ENCODE measurements around the gene ECEL1. TPM values are rescaled to one million over a fixed set of nuclear protein-coding genes. Genes with fewer than 3 reads are reported as not detected.
A peak's percentile ranks its signal among the peaks of the same experiment; 100 is the strongest.
"Not testable (repeated sequence)": the region's sequence is repeated elsewhere in the genome, so short reads cannot be mapped to it uniquely, and the experiment has no call there.

The ECEL1 gene
- total RNA-seq, 2 experiments from 2014 or later = 0.10 TPM; not detected in 1

DNA sequence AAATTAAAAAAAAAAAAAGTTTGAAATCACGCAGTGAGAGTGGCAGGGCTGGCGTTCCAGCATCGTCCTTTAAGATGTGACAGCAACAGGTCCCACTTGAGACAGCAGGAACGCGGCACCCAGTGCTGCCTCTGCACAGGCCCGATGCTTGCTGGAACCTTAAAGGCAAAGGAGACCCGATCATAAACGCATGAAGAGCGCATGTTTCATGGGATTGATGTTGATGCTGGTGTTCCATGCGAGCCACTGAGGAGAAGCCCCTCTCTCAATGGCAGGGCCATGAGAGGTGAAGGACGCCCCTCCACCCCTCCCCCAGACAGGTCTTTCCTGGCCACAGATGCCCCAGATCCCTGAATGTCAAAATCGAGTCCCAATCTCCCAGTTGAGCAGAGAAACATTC, 49.5 kb downstream of the ECEL1 start:
- Mint-ChIP-seq H3K9me3 (no peaks in the 10 kb centered on the region), H3K27me3 (no peaks in the 10 kb centered on the region), H3K36me3 (no peaks in the 10 kb centered on the region), H3K4me1 (ENCODE audit: low read depth) (no peaks in the 10 kb centered on the region), H3K4me3 (no peak overlapping the region), H3K27ac (no peak overlapping the region)
- POLR2A ChIA-PET = no interaction called here
- CTCF ChIA-PET = no interaction called here
- intact Hi-C loops (cut with micrococcal nuclease) = no loop called here
- no peak for DNase-seq

- no peak overlapping the region for H3K27ac Mint-ChIP-seq
- intact Hi-C loops (cut with micrococcal nuclease) = no loop called here
- ChIA-PET POLR2A (no interaction called here), CTCF (interaction anchor here (0.8 to 1.5 kb wide), 5 partner anchors 10 to 129 kb away, joined by 3 to 6 read pairs (median 3); no protein-coding TSS in a partner anchor)
- DNase-seq = no peak
- H3K4me3 Mint-ChIP-seq = no peak overlapping the region
- H3K9me3 Mint-ChIP-seq = no peaks in the 10 kb centered on the region
- no peaks in the 10 kb centered on the region for H3K4me1 Mint-ChIP-seq (ENCODE audit: low read depth)
- H3K27me3 Mint-ChIP-seq = no peaks in the 10 kb centered on the region
- no peaks in the 10 kb centered on the region for H3K36me3 Mint-ChIP-seq
Observed at GRCh38 chr2:232437195-232437571, 50.5 kb downstream of the ECEL1 start.

GRCh38 chr2:232436381-232437194, 51.0 kb downstream of the ECEL1 start:
- intact Hi-C loops (cut with micrococcal nuclease) = no loop called here
- no peaks in the 10 kb centered on the region for H3K27me3 Mint-ChIP-seq
- H3K4me3 Mint-ChIP-seq = no peak overlapping the region
- no peak for DNase-seq
- H3K36me3 Mint-ChIP-seq = no peaks in the 10 kb centered on the region
- no peaks in the 10 kb centered on the region for H3K4me1 Mint-ChIP-seq (ENCODE audit: low read depth)
- H3K27ac Mint-ChIP-seq = no peak overlapping the region
- POLR2A ChIA-PET = no interaction called here
- no peaks in the 10 kb centered on the region for H3K9me3 Mint-ChIP-seq
- CTCF ChIA-PET = interaction anchor here (0.8 to 1.5 kb wide), 6 partner anchors 11 to 129 kb away, joined by 3 to 4 read pairs (median 3); no protein-coding TSS in a partner anchor

DNA sequence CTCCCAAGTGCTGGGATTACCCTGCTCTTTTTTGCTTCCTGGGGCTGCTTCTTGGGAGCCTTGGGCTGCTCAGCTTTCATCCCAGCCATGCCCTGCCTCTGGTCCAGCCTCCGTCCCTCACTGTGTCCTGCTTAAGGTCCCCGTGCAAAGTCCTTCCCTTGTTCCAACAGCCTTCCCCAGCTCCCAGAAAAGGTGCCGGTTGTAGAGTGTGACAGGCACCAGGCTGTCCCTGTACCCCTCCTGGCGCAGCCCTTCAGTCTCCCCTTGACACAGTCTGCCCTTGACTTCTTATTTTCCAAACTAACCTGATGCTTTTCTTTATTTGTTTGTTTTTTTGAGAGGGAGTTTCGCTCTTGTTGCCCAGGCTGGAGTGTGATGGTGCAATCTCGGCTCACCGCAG, 51.8 kb downstream of the ECEL1 start:
- ChIA-PET POLR2A (no interaction called here), CTCF (interaction anchor here (0.9 to 1.3 kb wide), 3 partner anchors 10 to 551 kb away, joined by 3 to 4 read pairs (median 3); no protein-coding TSS in a partner anchor)
- DNase-seq = no peak
- Mint-ChIP-seq H3K36me3 (no peaks in the 10 kb centered on the region), H3K27ac (no peak overlapping the region), H3K9me3 (no peaks in the 10 kb centered on the region), H3K4me1 (ENCODE audit: low read depth) (no peaks in the 10 kb centered on the region), H3K27me3 (no peaks in the 10 kb centered on the region), H3K4me3 (no peak overlapping the region)
- intact Hi-C loops (cut with micrococcal nuclease) = no loop called here

- no peak for DNase-seq
- Mint-ChIP-seq H3K27me3 (no peaks in the 10 kb centered on the region), H3K36me3 (no peaks in the 10 kb centered on the region), H3K4me1 (ENCODE audit: low read depth) (no peaks in the 10 kb centered on the region), H3K27ac (no peak overlapping the region), H3K4me3 (no peak overlapping the region), H3K9me3 (no peaks in the 10 kb centered on the region)
- POLR2A ChIA-PET = no interaction called here
- CTCF ChIA-PET = interaction anchor here (0.7 to 1.3 kb wide), 5 partner anchors 9 to 550 kb away, joined by 3 to 4 read pairs (median 3); no protein-coding TSS in a partner anchor
- intact Hi-C loops (cut with micrococcal nuclease) = no loop called here
Observed at GRCh38 chr2:232435375-232435648, 52.3 kb downstream of the ECEL1 start.

- CTCF ChIA-PET = interaction anchor here (0.7 to 1.3 kb wide), 4 partner anchors 8 to 550 kb away, joined by 3 to 4 read pairs (median 3); no protein-coding TSS in a partner anchor
- no peak for DNase-seq
- H3K27me3 Mint-ChIP-seq = no peaks in the 10 kb centered on the region
- no peaks in the 10 kb centered on the region for H3K36me3 Mint-ChIP-seq
- H3K9me3 Mint-ChIP-seq = no peaks in the 10 kb centered on the region
- H3K4me3 Mint-ChIP-seq = no peak overlapping the region
- POLR2A ChIA-PET = no interaction called here
- H3K27ac Mint-ChIP-seq = no peak overlapping the region
- no peaks in the 10 kb centered on the region for H3K4me1 Mint-ChIP-seq (ENCODE audit: low read depth)
- intact Hi-C loops (cut with micrococcal nuclease) = no loop called here
Observed at GRCh38 chr2:232434563-232435374, 52.9 kb downstream of the ECEL1 start.

- Mint-ChIP-seq H3K4me3 (no peak overlapping the region), H3K27me3 (no peaks in the 10 kb centered on the region)
- CTCF ChIA-PET = no interaction called here
Observed at GRCh38 chr2:232434091-232434490, 53.5 kb downstream of the ECEL1 start.

DNA sequence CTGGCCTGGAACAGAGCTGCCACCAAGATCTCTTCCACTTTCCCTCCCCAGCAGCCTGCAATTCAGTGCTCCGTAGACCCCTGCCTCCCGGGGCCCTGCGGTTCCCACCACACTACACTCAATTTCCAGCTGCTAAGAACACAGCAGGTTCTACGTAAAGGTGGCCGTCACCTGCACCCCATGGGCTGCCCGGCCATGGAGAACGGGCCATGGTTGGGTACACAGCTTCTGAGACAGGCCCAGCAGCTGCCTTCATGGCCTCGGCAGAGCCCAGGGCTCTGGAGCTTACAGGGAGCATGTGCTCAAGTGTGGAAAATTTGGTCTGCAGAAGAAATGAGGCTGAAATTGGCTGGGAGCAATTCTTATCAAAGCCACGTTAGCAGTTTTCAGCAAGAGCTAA, 54.0 kb downstream of the ECEL1 start:
- H3K4me1 Mint-ChIP-seq (ENCODE audit: low read depth); H3K36me3 Mint-ChIP-seq; intact Hi-C loops (cut with micrococcal nuclease); H3K27ac Mint-ChIP-seq; H3K4me3 Mint-ChIP-seq; POLR2A ChIA-PET; H3K27me3 Mint-ChIP-seq; DNase-seq; CTCF ChIA-PET; H3K9me3 Mint-ChIP-seq: not testable (repeated sequence)

More at GRCh38 chr2:232434091-232434490, 53.5 kb downstream of the ECEL1 start:
- intact Hi-C loops (cut with micrococcal nuclease) = no loop called here
- Mint-ChIP-seq H3K27ac (no peak overlapping the region), H3K9me3 (no peaks in the 10 kb centered on the region), H3K36me3 (no peaks in the 10 kb centered on the region), H3K4me1 (ENCODE audit: low read depth) (no peaks in the 10 kb centered on the region)
- DNase-seq = no peak
- POLR2A ChIA-PET = no interaction called here

DNA sequence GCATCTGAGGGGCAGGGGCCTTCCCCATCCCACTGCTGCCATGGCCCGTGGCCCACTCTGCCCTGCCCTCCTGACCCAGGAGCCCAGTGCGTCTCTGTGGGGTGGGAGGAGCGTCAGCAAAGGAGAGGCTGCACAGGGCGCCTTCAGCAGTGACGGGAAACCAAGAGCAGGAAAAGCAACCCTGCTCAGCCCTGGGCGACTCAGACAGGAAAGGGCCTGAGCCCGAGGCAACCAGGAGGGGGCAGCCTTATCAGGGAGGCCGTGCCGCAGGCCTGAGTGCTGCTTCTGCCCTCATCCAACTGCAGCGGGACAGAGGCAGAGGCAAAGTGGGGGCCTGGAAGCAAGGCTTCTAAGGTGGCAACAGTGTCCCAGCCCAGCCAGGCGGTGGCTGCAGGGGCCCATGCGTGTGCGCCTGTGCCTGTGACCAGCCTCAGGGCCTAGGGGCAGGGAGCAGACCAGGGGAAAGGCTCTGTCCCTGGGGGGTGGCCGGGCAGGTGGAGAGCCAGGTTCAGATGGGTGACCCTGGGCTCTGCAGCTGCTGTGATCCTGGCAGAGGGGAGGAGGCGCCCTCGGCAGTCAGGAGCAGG, 54.9 kb downstream of the ECEL1 start:
- no peak overlapping the region for H3K4me3 Mint-ChIP-seq
- ChIA-PET CTCF (no interaction called here), POLR2A (no interaction called here)
- H3K27me3 Mint-ChIP-seq = no peaks in the 10 kb centered on the region
- peak; percentile 23 for DNase-seq
- no peaks in the 10 kb centered on the region for H3K36me3 Mint-ChIP-seq
- no peak overlapping the region for H3K27ac Mint-ChIP-seq
- no peaks in the 10 kb centered on the region for H3K4me1 Mint-ChIP-seq (ENCODE audit: low read depth)
- no peaks in the 10 kb centered on the region for H3K9me3 Mint-ChIP-seq
- intact Hi-C loops (cut with micrococcal nuclease) = no loop called here

DNA sequence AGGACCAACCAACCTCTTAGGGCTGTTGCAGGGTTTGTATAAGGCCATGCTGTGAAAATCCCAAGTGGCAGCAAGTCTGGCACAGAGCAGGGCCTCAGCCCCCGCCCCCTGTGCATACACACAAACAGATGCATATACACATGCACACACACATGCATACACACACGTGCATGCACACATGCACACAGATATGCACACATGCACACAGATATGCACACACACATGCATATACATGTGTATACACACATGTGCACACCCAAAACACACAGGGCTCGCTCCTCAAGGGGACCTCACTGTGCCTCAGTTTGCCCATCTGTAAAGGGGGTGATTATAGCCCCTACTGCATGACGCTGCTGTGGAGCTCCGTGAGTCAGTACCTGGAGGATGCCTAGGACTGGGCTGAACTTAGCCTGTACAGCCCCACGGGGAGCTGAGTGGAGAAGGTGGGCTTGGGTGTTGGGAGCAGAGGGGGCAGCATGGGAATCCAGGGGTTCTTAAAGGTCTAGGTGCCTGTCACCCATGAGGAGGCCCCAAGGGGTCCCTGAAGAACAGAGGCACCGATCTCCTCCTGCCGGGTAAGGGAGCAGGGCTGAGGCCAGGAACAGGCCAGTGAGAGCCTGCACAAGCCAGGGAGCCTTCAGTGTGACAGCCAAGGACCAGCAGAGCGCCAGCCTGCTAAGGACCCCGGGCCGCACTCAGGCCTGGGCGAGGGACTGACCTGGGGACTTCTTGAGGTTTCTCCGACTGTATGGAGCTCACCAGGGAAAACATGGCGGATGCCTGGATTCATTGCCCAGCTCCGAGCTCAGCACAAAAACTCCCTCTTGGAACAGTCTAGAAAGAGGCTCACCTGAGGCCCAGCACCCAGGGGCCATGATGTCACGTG, 55.7 kb downstream of the ECEL1 start:
- H3K27ac Mint-ChIP-seq = no peak overlapping the region
- intact Hi-C loops (cut with micrococcal nuclease) = no loop called here
- no peak for DNase-seq
- no peaks in the 10 kb centered on the region for H3K27me3 Mint-ChIP-seq
- H3K9me3 Mint-ChIP-seq = no peaks in the 10 kb centered on the region
- no peaks in the 10 kb centered on the region for H3K36me3 Mint-ChIP-seq
- no peaks in the 10 kb centered on the region for H3K4me1 Mint-ChIP-seq (ENCODE audit: low read depth)
- POLR2A ChIA-PET = no interaction called here
- no peak overlapping the region for H3K4me3 Mint-ChIP-seq
- CTCF ChIA-PET = no interaction called here

All from activated CD4-positive, alpha-beta memory T cell treated with anti-CD3 and anti-CD28 coated beads for 36 hours (primary cell).